Measurements from ENCODE around the gene CRYZL1.

Gene CRYZL1

GRCh38 chr21:33544451-33545195 lies 96.9 kb downstream of the CRYZL1 start:
- Histone ChIP-seq H3K4me3 (peak overlapping the region; percentile 87), H3K27ac (peak overlapping the region in 1 of 2 donors; percentile 13)
- TF ChIP-seq CTCF (IDR thresholded peaks at IDR 0.05), result no peak
- no peak for DNase-seq (ENCODE audit: low spot score)

GRCh38 chr21:33543505-33544129 lies 97.9 kb downstream of the CRYZL1 start:
- DNase-seq (ENCODE audit: low spot score), result no peak
- Histone ChIP-seq H3K4me3 (peak overlapping the region; percentile 87), H3K27ac (peak overlapping the region; percentile 99)
- TF ChIP-seq CTCF (IDR thresholded peaks at IDR 0.05), result no peak

GRCh38 chr21:33542640-33543504 lies 98.7 kb downstream of the CRYZL1 start, which contains the start of gene SON:
SON (plus strand) TSS chr21:33543038; CDS start chr21:33543093, 55 bp downstream.
- Histone ChIP-seq H3K27ac (peak within 1 kb of the TSS; percentile 99), H3K4me3 (peak within 1 kb of the TSS; percentile 87)
- no peak for TF ChIP-seq CTCF (IDR thresholded peaks at IDR 0.05)
- peak; percentile 100 for DNase-seq (ENCODE audit: low spot score)

GRCh38 chr21:33541756-33542639 lies 99.5 kb downstream of the CRYZL1 start, which contains the start of gene GART:
GART (minus strand) TSS chr21:33542117; CDS start chr21:33539315, 2,802 bp downstream.
- Histone ChIP-seq H3K4me3 (peak within 1 kb of the TSS; percentile 87), H3K27ac (peak within 1 kb of the TSS; percentile 99)
- no peak for TF ChIP-seq CTCF (IDR thresholded peaks at IDR 0.05)
- DNase-seq (ENCODE audit: low spot score), result peak; percentile 89

- peak overlapping the region; percentile 99 for H3K27ac ChIP-seq
- TF ChIP-seq CTCF (IDR thresholded peaks at IDR 0.05), result no peak
- no peak for DNase-seq (ENCODE audit: low spot score)
- peak overlapping the region; percentile 87 for H3K4me3 ChIP-seq
Measured at GRCh38 chr21:33541105-33541711, 100.3 kb downstream of the CRYZL1 start.

- DNase-seq (ENCODE audit: low spot score), result no peak
- Histone ChIP-seq H3K4me3 (no peak overlapping the region), H3K27ac (no peak overlapping the region)
- no peak for TF ChIP-seq CTCF (IDR thresholded peaks at IDR 0.05)
Measured at GRCh38 chr21:33540711-33541104, 100.8 kb downstream of the CRYZL1 start.
